BE2C (cell line): ENCODE results near the gene LRRC3B. TPM values are rescaled to one million over a fixed set of nuclear protein-coding genes. Genes with fewer than 3 reads are reported as not detected.

Experiments
- DNase-seq: peaks from one replicate; pipeline ENCODE4 v3.0.0-alpha.2; 2020
- H3K27me3 ChIP-seq: fragments of 250-450 bp; sonication (Bioruptor Pico); 2 replicates; pipeline ENCODE4 v1.5.1; 2020; ENCODE audit warnings: mild to moderate bottlenecking
- H3K36me3 ChIP-seq: fragments of 250-450 bp; sonication (Bioruptor Pico); 2 replicates; pipeline ENCODE4 v1.5.1; 2020; ENCODE audit warnings: mild to moderate bottlenecking
- H3K4me1 ChIP-seq: fragments of 250-450 bp; sonication (Bioruptor Pico); 2 replicates; pipeline ENCODE4 v1.5.1; 2020
- H3K4me3 ChIP-seq: 2 replicates; pipeline ENCODE4 v1.5.1; 2011; ENCODE audit warnings: low read depth, low read length
- H3K9me3 ChIP-seq: fragments of 250-450 bp; sonication (Bioruptor Pico); 2 replicates; pipeline ENCODE4 v1.5.1; 2020
- CTCF ChIP-seq: IDR thresholded peaks from 2 replicates; pipeline ENCODE4 v1.5.1; 2012; ENCODE audit warnings: mild to moderate bottlenecking, low read depth, low read length
- polyA plus RNA-seq: library from polyadenylated mRNA; unstranded; fragments of >200 nt; gene quantifications from one replicate; pipeline ENCODE4 v1.2.1, GENCODE V29; 2012; ENCODE audit warnings: low read depth, missing spikeins; ENCODE audit not compliant: insufficient read length, insufficient read depth

The LRRC3B gene
- polyA plus RNA-seq: not detected

- Histone ChIP-seq H3K27me3 (no peaks in the 10 kb centered on the region), H3K4me1 (no peaks in the 10 kb centered on the region), H3K9me3 (no peaks in the 10 kb centered on the region), H3K36me3 (no peaks in the 10 kb centered on the region), H3K4me3 (no peak within 1 kb of the TSS)
- no peak for DNase-seq
- TF ChIP-seq CTCF: no peak
Measured at GRCh38 chr3:26622621-26623418, at the start of gene LRRC3B. Gene LRRC3B, plus strand, starts transcription at chr3:26622772. Its CDS starts 86,901 bp downstream, at chr3:26709673.

- Histone ChIP-seq H3K9me3 (no peaks in the 10 kb centered on the region), H3K36me3 (no peaks in the 10 kb centered on the region), H3K27me3 (no peaks in the 10 kb centered on the region), H3K4me1 (no peaks in the 10 kb centered on the region), H3K4me3 (no peak overlapping the region)
- TF ChIP-seq CTCF: no peak
- DNase-seq: no peak
Measured at GRCh38 chr3:26574766-26575165, 47.8 kb upstream of the LRRC3B start.

- TF ChIP-seq CTCF: no peak
- Histone ChIP-seq H3K36me3 (no peaks in the 10 kb centered on the region), H3K4me1 (no peaks in the 10 kb centered on the region), H3K4me3 (no peak overlapping the region), H3K27me3 (no peaks in the 10 kb centered on the region), H3K9me3 (no peaks in the 10 kb centered on the region)
- DNase-seq: no peak
Measured at GRCh38 chr3:26579116-26579515, 43.5 kb upstream of the LRRC3B start.

- no peaks in the 10 kb centered on the region for H3K9me3 ChIP-seq
Measured at GRCh38 chr3:26587571-26587970, 35.0 kb upstream of the LRRC3B start.

GRCh38 chr3:26588931-26589330, 33.6 kb upstream of the LRRC3B start:
- Histone ChIP-seq H3K4me1 (no peaks in the 10 kb centered on the region), H3K9me3 (no peaks in the 10 kb centered on the region), H3K36me3 (no peaks in the 10 kb centered on the region), H3K4me3 (no peak overlapping the region), H3K27me3 (no peaks in the 10 kb centered on the region)
- no peak for TF ChIP-seq CTCF
- DNase-seq: no peak

More at GRCh38 chr3:26587571-26587970, 35.0 kb upstream of the LRRC3B start:
- no peak for DNase-seq
- TF ChIP-seq CTCF: no peak
- H3K36me3 ChIP-seq: no peaks in the 10 kb centered on the region
- no peak overlapping the region for H3K4me3 ChIP-seq
- no peaks in the 10 kb centered on the region for H3K27me3 ChIP-seq
- H3K4me1 ChIP-seq: no peaks in the 10 kb centered on the region

- H3K27me3 ChIP-seq: no peaks in the 10 kb centered on the region
- no peak for TF ChIP-seq CTCF
- H3K36me3 ChIP-seq: no peaks in the 10 kb centered on the region
- no peak overlapping the region for H3K4me3 ChIP-seq
- no peaks in the 10 kb centered on the region for H3K9me3 ChIP-seq
- no peak for DNase-seq
- no peaks in the 10 kb centered on the region for H3K4me1 ChIP-seq
Measured at GRCh38 chr3:26589678-26590077, 32.9 kb upstream of the LRRC3B start.
